Measurements from ENCODE around the gene PHOSPHO2. TPM values are rescaled to one million over a fixed set of nuclear protein-coding genes. Genes with fewer than 3 reads are reported as not detected.

Gene PHOSPHO2
- total and polyA plus RNA-seq, 4 donors, result 3.4 to 13.4 (median 4.5) TPM

GRCh38 chr2:169732583-169733358 lies 38.5 kb downstream of the PHOSPHO2 start:
- no peak overlapping the region for H3K27ac ChIP-seq (ENCODE audit: low read depth in 1 of 2, low read length in 2 of 2)
- intact Hi-C loops (cut with DNase I), result no loop called here
- ATAC-seq (ENCODE audit: low FRiP score), result no peak
- H3K4me3 ChIP-seq (ENCODE audit: low read length in 2 of 2), result peak overlapping the region; percentile 90 to 99
- H3K36me3 ChIP-seq (ENCODE audit: control insufficient read depth in 1 of 2, insufficient read depth in 2 of 2, low read length in 1 of 2), result no peaks in the 10 kb centered on the region
- no peaks in the 10 kb centered on the region for H3K9me3 ChIP-seq (ENCODE audit: control insufficient read depth, low read length)
- H3K4me1 ChIP-seq (ENCODE audit: control insufficient read depth in 1 of 2, insufficient read depth in 2 of 2, low read length in 2 of 2), result no peaks in the 10 kb centered on the region
- WGBS, 2 donors, result 41 to 43% methylated on average over 13 of the region's 13 CpGs
- H3K27me3 ChIP-seq (ENCODE audit: control insufficient read depth in 1 of 2, insufficient read depth in 2 of 2, low read length in 1 of 2), result no peaks in the 10 kb centered on the region
- no peak for DNase-seq

- no peaks in the 10 kb centered on the region for H3K9me3 ChIP-seq (ENCODE audit: control insufficient read depth, low read length)
- intact Hi-C loops (cut with DNase I), result no loop called here
- H3K4me3 ChIP-seq (ENCODE audit: low read length in 2 of 2), result peak overlapping the region; percentile 90 to 99
- DNase-seq, result no peak
- peak; percentile 20 for ATAC-seq (ENCODE audit: low FRiP score)
- H3K36me3 ChIP-seq (ENCODE audit: control insufficient read depth in 1 of 2, insufficient read depth in 2 of 2, low read length in 1 of 2), result no peaks in the 10 kb centered on the region
- no peak overlapping the region for H3K27ac ChIP-seq (ENCODE audit: low read depth in 1 of 2, low read length in 2 of 2)
- no peaks in the 10 kb centered on the region for H3K4me1 ChIP-seq (ENCODE audit: control insufficient read depth in 1 of 2, insufficient read depth in 2 of 2, low read length in 2 of 2)
- H3K27me3 ChIP-seq (ENCODE audit: control insufficient read depth in 1 of 2, insufficient read depth in 2 of 2, low read length in 1 of 2), result no peaks in the 10 kb centered on the region
- 1 to 2% methylated on average over 30 to 69 of the region's 69 CpGs for WGBS, 2 donors
Measured at GRCh38 chr2:169734169-169734847, 40.0 kb downstream of the PHOSPHO2 start.

GRCh38 chr2:169735623-169736022 lies 41.4 kb downstream of the PHOSPHO2 start:
- ATAC-seq (ENCODE audit: low FRiP score), result no peak
- DNase-seq, result no peak
- Histone ChIP-seq H3K27me3 (ENCODE audit: control insufficient read depth in 1 of 2, insufficient read depth in 2 of 2, low read length in 1 of 2) (no peaks in the 10 kb centered on the region), H3K4me3 (ENCODE audit: low read length in 2 of 2) (peak overlapping the region in 1 of 2 donors; percentile 16), H3K27ac (ENCODE audit: low read depth in 1 of 2, low read length in 2 of 2) (no peak overlapping the region), H3K9me3 (ENCODE audit: control insufficient read depth, low read length) (no peaks in the 10 kb centered on the region), H3K4me1 (ENCODE audit: control insufficient read depth in 1 of 2, insufficient read depth in 2 of 2, low read length in 2 of 2) (no peaks in the 10 kb centered on the region), H3K36me3 (ENCODE audit: control insufficient read depth in 1 of 2, insufficient read depth in 2 of 2, low read length in 1 of 2) (no peaks in the 10 kb centered on the region)
- intact Hi-C loops (cut with DNase I), result no loop called here
- 96% methylated on average over 4 of the region's 4 CpGs for WGBS, 2 donors

GRCh38 chr2:169736902-169737301 lies 42.6 kb downstream of the PHOSPHO2 start:
- intact Hi-C loops (cut with DNase I), result no loop called here
- WGBS, 2 donors, result 93 to 94% methylated on average over 5 of the region's 5 CpGs
- no peaks in the 10 kb centered on the region for H3K4me1 ChIP-seq (ENCODE audit: control insufficient read depth in 1 of 2, insufficient read depth in 2 of 2, low read length in 2 of 2)
- H3K27ac ChIP-seq (ENCODE audit: low read depth in 1 of 2, low read length in 2 of 2), result no peak overlapping the region
- H3K9me3 ChIP-seq (ENCODE audit: control insufficient read depth, low read length), result no peaks in the 10 kb centered on the region
- H3K36me3 ChIP-seq (ENCODE audit: control insufficient read depth in 1 of 2, insufficient read depth in 2 of 2, low read length in 1 of 2), result no peaks in the 10 kb centered on the region
- no peaks in the 10 kb centered on the region for H3K27me3 ChIP-seq (ENCODE audit: control insufficient read depth in 1 of 2, insufficient read depth in 2 of 2, low read length in 1 of 2)
- no peak for DNase-seq
- H3K4me3 ChIP-seq (ENCODE audit: low read length in 2 of 2), result no peak overlapping the region
- no peak for ATAC-seq (ENCODE audit: low FRiP score)

GRCh38 chr2:169738566-169739229 lies 44.4 kb downstream of the PHOSPHO2 start:
- Histone ChIP-seq H3K4me1 (ENCODE audit: control insufficient read depth in 1 of 2, insufficient read depth in 2 of 2, low read length in 2 of 2) (no peaks in the 10 kb centered on the region), H3K36me3 (ENCODE audit: control insufficient read depth in 1 of 2, insufficient read depth in 2 of 2, low read length in 1 of 2) (no peaks in the 10 kb centered on the region), H3K27me3 (ENCODE audit: control insufficient read depth in 1 of 2, insufficient read depth in 2 of 2, low read length in 1 of 2) (no peaks in the 10 kb centered on the region), H3K27ac (ENCODE audit: low read depth in 1 of 2, low read length in 2 of 2) (no peak overlapping the region), H3K4me3 (ENCODE audit: low read length in 2 of 2) (no peak overlapping the region), H3K9me3 (ENCODE audit: control insufficient read depth, low read length) (no peaks in the 10 kb centered on the region)
- DNase-seq (no peak), ATAC-seq (ENCODE audit: low FRiP score) (no peak)
- 51 to 53% methylated on average over 3 to 5 of the region's 5 CpGs for WGBS, 2 donors
- intact Hi-C loops (cut with DNase I), result no loop called here

GRCh38 chr2:169739351-169739750 lies 45.1 kb downstream of the PHOSPHO2 start:
- Histone ChIP-seq H3K4me1 (ENCODE audit: control insufficient read depth in 1 of 2, insufficient read depth in 2 of 2, low read length in 2 of 2) (no peaks in the 10 kb centered on the region), H3K4me3 (ENCODE audit: low read length in 2 of 2) (no peak overlapping the region), H3K9me3 (ENCODE audit: control insufficient read depth, low read length) (no peaks in the 10 kb centered on the region), H3K27me3 (ENCODE audit: control insufficient read depth in 1 of 2, insufficient read depth in 2 of 2, low read length in 1 of 2) (no peaks in the 10 kb centered on the region), H3K36me3 (ENCODE audit: control insufficient read depth in 1 of 2, insufficient read depth in 2 of 2, low read length in 1 of 2) (no peaks in the 10 kb centered on the region), H3K27ac (ENCODE audit: low read depth in 1 of 2, low read length in 2 of 2) (no peak overlapping the region)
- no peak for DNase-seq
- 89 to 96% methylated on average over 1 of the region's 1 CpG for WGBS, 2 donors
- intact Hi-C loops (cut with DNase I), result no loop called here
- ATAC-seq (ENCODE audit: low FRiP score), result no peak

GRCh38 chr2:169743549-169743948 lies 49.3 kb downstream of the PHOSPHO2 start:
- WGBS, 2 donors, result 77 to 80% methylated on average over 4 of the region's 4 CpGs
- ATAC-seq (ENCODE audit: low FRiP score), result no peak
- no peaks in the 10 kb centered on the region for H3K27me3 ChIP-seq (ENCODE audit: control insufficient read depth in 1 of 2, insufficient read depth in 2 of 2, low read length in 1 of 2)
- no peaks in the 10 kb centered on the region for H3K9me3 ChIP-seq (ENCODE audit: control insufficient read depth, low read length)
- DNase-seq, result no peak
- H3K4me1 ChIP-seq (ENCODE audit: control insufficient read depth in 1 of 2, insufficient read depth in 2 of 2, low read length in 2 of 2), result no peaks in the 10 kb centered on the region
- no peak overlapping the region for H3K4me3 ChIP-seq (ENCODE audit: low read length in 2 of 2)
- H3K36me3 ChIP-seq (ENCODE audit: control insufficient read depth in 1 of 2, insufficient read depth in 2 of 2, low read length in 1 of 2), result no peaks in the 10 kb centered on the region
- H3K27ac ChIP-seq (ENCODE audit: low read depth in 1 of 2, low read length in 2 of 2), result no peak overlapping the region
- intact Hi-C loops (cut with DNase I), result no loop called here

- DNase-seq (no peak), ATAC-seq (ENCODE audit: low FRiP score) (no peak)
- H3K4me1 ChIP-seq (ENCODE audit: control insufficient read depth in 1 of 2, insufficient read depth in 2 of 2, low read length in 2 of 2), result no peaks in the 10 kb centered on the region
- 78 to 83% methylated on average over 2 of the region's 2 CpGs for WGBS, 2 donors
- no peak overlapping the region for H3K4me3 ChIP-seq (ENCODE audit: low read length in 2 of 2)
- no peaks in the 10 kb centered on the region for H3K9me3 ChIP-seq (ENCODE audit: control insufficient read depth, low read length)
- intact Hi-C loops (cut with DNase I), result no loop called here
- H3K27ac ChIP-seq (ENCODE audit: low read depth in 1 of 2, low read length in 2 of 2), result no peak overlapping the region
- no peaks in the 10 kb centered on the region for H3K27me3 ChIP-seq (ENCODE audit: control insufficient read depth in 1 of 2, insufficient read depth in 2 of 2, low read length in 1 of 2)
- no peaks in the 10 kb centered on the region for H3K36me3 ChIP-seq (ENCODE audit: control insufficient read depth in 1 of 2, insufficient read depth in 2 of 2, low read length in 1 of 2)
Measured at GRCh38 chr2:169746240-169746639, 52.0 kb downstream of the PHOSPHO2 start.
